H1 (cell line): Measurements from ENCODE around the gene CES3. TPM values are rescaled to one million over a fixed set of nuclear protein-coding genes. Genes with fewer than 3 reads are reported as not detected.

ENCODE experiments used
- CTCF ChIA-PET: fragments of 300-600 bp; sonication (Branson Sonifier 250); formaldehyde crosslinking; loops from one replicate; lab custom pipeline; 2021; ENCODE audit not compliant: partially characterized antibody; lab: Charles Lee
- POLR2A ChIA-PET: fragments of 300-600 bp; sonication (Branson Sonifier 250); formaldehyde crosslinking; loops from one replicate; lab custom pipeline; 2021; ENCODE audit warnings: inconsistent platforms; ENCODE audit not compliant: partially characterized antibody; lab: Charles Lee
- DNase-seq, 2 experiments: peaks; one replicate each; pipeline versions ENCODE4 v3.0.0 to v3.0.0-alpha.2; 2010 to 2022; ENCODE audit warnings: low spot score in 2 of 2, low read depth in 1 of 2, mixed read lengths in 1 of 2
- FAIRE-seq: peaks from 2 replicates; lab custom pipeline; 2011; peaks lifted over from hg19 to GRCh38; lab: Jason Lieb, UNC
- H2AFZ ChIP-seq: 2 replicates; pipeline ENCODE4 v1.8.1; 2012; ENCODE audit warnings: low read length, inconsistent platforms
- H2AK5ac ChIP-seq: 2 replicates; pipeline ENCODE4 v1.6.1; 2013; ENCODE audit warnings: low read depth, low read length
- H2BK120ac ChIP-seq: replicated peaks from 2 replicates; pipeline ENCODE3; 2013; ENCODE audit warnings: low read depth, low read length, inconsistent platforms
- H2BK12ac ChIP-seq: 2 replicates; pipeline ENCODE4 v1.6.1; 2013; ENCODE audit warnings: low read depth, low read length
- H2BK15ac ChIP-seq: 2 replicates; pipeline ENCODE4 v1.6.1; 2013; ENCODE audit warnings: low read length
- H2BK20ac ChIP-seq: 2 replicates; pipeline ENCODE4 v1.6.1; 2013; ENCODE audit warnings: low read length
- H2BK5ac ChIP-seq: 2 replicates; pipeline ENCODE4 v1.6.1; 2013; ENCODE audit warnings: low read depth, low read length
- H3K14ac ChIP-seq: 2 replicates; pipeline ENCODE4 v1.6.1; 2013; ENCODE audit warnings: inconsistent platforms; ENCODE audit not compliant: insufficient read length
- H3K18ac ChIP-seq: 2 replicates; pipeline ENCODE4 v1.6.1; 2013; ENCODE audit warnings: low read length; ENCODE audit errors: extremely low read depth
- H3K23ac ChIP-seq: 2 replicates; pipeline ENCODE4 v1.6.1; 2013; ENCODE audit warnings: inconsistent platforms; ENCODE audit not compliant: insufficient read length
- H3K23me2 ChIP-seq: 2 replicates; pipeline ENCODE4 v1.6.1; 2013; ENCODE audit warnings: low read depth, low read length
- H3K27ac ChIP-seq: 2 replicates; pipeline ENCODE4 v1.6.1; 2011; ENCODE audit warnings: low read depth, low read length, inconsistent platforms
- H3K27me3 ChIP-seq, 4 experiments: replicated peaks in 1 of 4; 1 replicate in 1 of 4; 2 replicates in 3 of 4; pipeline versions ENCODE4 v1.6.1 to v1.8.1; 2011 to 2013; ENCODE audit warnings: low read length in 3 of 4, mild to moderate bottlenecking in 3 of 4, inconsistent platforms in 2 of 4, mixed read lengths in 2 of 4, moderate library complexity in 1 of 4; ENCODE audit not compliant: control insufficient read depth in 3 of 4, insufficient read depth in 3 of 4; ENCODE audit errors: extremely low read depth in 1 of 4
- H3K36me3 ChIP-seq, 4 experiments: 2 replicates each; pipeline versions ENCODE4 v1.6.1 to v1.8.1; 2011 to 2013; ENCODE audit warnings: mild to moderate bottlenecking in 4 of 4, low read length in 3 of 4, moderate library complexity in 2 of 4, control low read depth in 1 of 4, inconsistent platforms in 1 of 4; ENCODE audit not compliant: insufficient read depth in 4 of 4, control insufficient read depth in 2 of 4
- H3K4ac ChIP-seq: replicated peaks from 2 replicates; pipeline ENCODE3; 2013; ENCODE audit warnings: low read length, low read depth, mixed read lengths, inconsistent platforms; ENCODE audit not compliant: insufficient read length
- H3K4me1 ChIP-seq, 4 experiments: replicated peaks in 1 of 4; 1 replicate in 1 of 4; 2 replicates in 3 of 4; pipeline versions ENCODE4 v1.6.1 to v1.8.1; 2011 to 2013; ENCODE audit warnings: low read length in 3 of 4, inconsistent platforms in 2 of 4, mixed read lengths in 1 of 4; ENCODE audit not compliant: insufficient read depth in 4 of 4, control insufficient read depth in 3 of 4
- H3K4me2 ChIP-seq, 2 experiments: 2 replicates each; pipeline versions ENCODE4 v1.6.1 to v1.8.1; 2011 to 2013; ENCODE audit warnings: low read depth in 2 of 2, low read length in 2 of 2, control low read depth in 1 of 2, inconsistent platforms in 1 of 2, mild to moderate bottlenecking in 1 of 2; ENCODE audit not compliant: insufficient read depth in 1 of 2
- H3K4me3 ChIP-seq, 4 experiments: fragments of 200-600, 300-600 bp in 1 of 4; sonication (generic), shearing (Covaris generic), sonication (Bioruptor Twin) in 1 of 4; 2 replicates each; pipeline versions ENCODE4 v1.5.1 to v1.8.1; 2011 to 2016; ENCODE audit warnings: low read length in 4 of 4, low read depth in 3 of 4, control low read depth in 2 of 4, inconsistent platforms in 2 of 4, mild to moderate bottlenecking in 2 of 4, mixed read lengths in 1 of 4, moderate library complexity in 1 of 4; ENCODE audit not compliant: insufficient read depth in 2 of 4; ENCODE audit errors: extremely low read depth in 1 of 4
- H3K56ac ChIP-seq: replicated peaks from 2 replicates; pipeline ENCODE3; 2013; ENCODE audit warnings: low read depth, mild to moderate bottlenecking, mixed read lengths, low read length, inconsistent platforms; ENCODE audit not compliant: insufficient read length
- H3K79me1 ChIP-seq: 2 replicates; pipeline ENCODE4 v1.6.1; 2013; ENCODE audit warnings: low read depth, low read length, control low read depth
- H3K79me2 ChIP-seq, 2 experiments: 2 replicates each; pipeline versions ENCODE4 v1.6.1 to v1.8.1; 2012 to 2013; ENCODE audit warnings: low read length in 2 of 2, mild to moderate bottlenecking in 2 of 2, inconsistent platforms in 1 of 2; ENCODE audit not compliant: insufficient read depth in 2 of 2, control insufficient read depth in 1 of 2
- H3K9ac ChIP-seq, 4 experiments: replicated peaks in 1 of 4; 1 replicate in 1 of 4; 2 replicates in 3 of 4; pipeline versions ENCODE4 v1.6.1 to v1.8.1; 2011 to 2013; ENCODE audit warnings: low read depth in 3 of 4, low read length in 3 of 4, control low read depth in 2 of 4, mild to moderate bottlenecking in 2 of 4, moderate library complexity in 2 of 4, inconsistent platforms in 1 of 4; ENCODE audit errors: extremely low read depth in 1 of 4
- H3K9me3 ChIP-seq, 2 experiments: 2 replicates each; pipeline versions ENCODE4 v1.6.1 to v1.8.1; 2012 to 2013; ENCODE audit warnings: mild to moderate bottlenecking in 2 of 2, moderate library complexity in 2 of 2, control low read depth in 1 of 2, inconsistent platforms in 1 of 2, low read depth in 1 of 2, low read length in 1 of 2, mixed read lengths in 1 of 2; ENCODE audit not compliant: insufficient read depth in 2 of 2
- H4K20me1 ChIP-seq, 2 experiments: replicated peaks in 1 of 2; 2 replicates each; pipeline versions ENCODE3 to v1.8.1; 2011 to 2013; ENCODE audit warnings: inconsistent platforms in 2 of 2, low read length in 2 of 2, mild to moderate bottlenecking in 1 of 2; ENCODE audit not compliant: insufficient read depth in 2 of 2, control insufficient read depth in 1 of 2
- H4K5ac ChIP-seq: 2 replicates; pipeline ENCODE4 v1.6.1; 2013; ENCODE audit warnings: low read length, low read depth, mixed read lengths, inconsistent platforms; ENCODE audit not compliant: insufficient read length
- H4K8ac ChIP-seq: 2 replicates; pipeline ENCODE4 v1.8.0; 2013; ENCODE audit warnings: mild to moderate bottlenecking, moderate library complexity, low read length, inconsistent platforms; ENCODE audit not compliant: insufficient read depth; ENCODE audit errors: extremely low read depth
- H4K91ac ChIP-seq: replicated peaks from 2 replicates; pipeline ENCODE3; 2013; ENCODE audit warnings: low read length, mixed read lengths, inconsistent platforms; ENCODE audit not compliant: insufficient read length
- MAFK ChIP-seq: IDR thresholded peaks from 2 replicates; pipeline ENCODE4 v1.6.1; 2012; ENCODE audit warnings: low read depth, mild to moderate bottlenecking, improper control_type of control experiment, low read length
- TCF12 ChIP-seq: IDR thresholded peaks from 2 replicates; pipeline ENCODE4 v1.6.1; 2011; ENCODE audit warnings: low read depth, mild to moderate bottlenecking, low read length
- WGBS, 2 experiments: shearing (Covaris generic) in 1 of 2; methylation state at CpG; one replicate each; pipeline versions ENCODE4 v1.1.6 to v1.1.7; 2013 to 2015; ENCODE audit warnings: low lambda C conversion rate in 2 of 2, mixed read lengths in 2 of 2, inconsistent platforms in 1 of 2, low coverage in 1 of 2, missing lambda C conversion rate in 1 of 2; ENCODE audit not compliant: insufficient replicate concordance in 2 of 2, insufficient coverage in 1 of 2, insufficient read length in 1 of 2; ENCODE audit errors: extremely low coverage in 1 of 2, missing lambda C conversion rate in 1 of 2; 5-methylcytosine and 5-hydroxymethylcytosine counted together
- long read RNA-seq, 2 experiments: library from RNA in 1 of 2; library from capped mRNA in 1 of 2; stranded (forward); transcript quantifications; one replicate each; pipeline ENCODE4 v2.0.0, GENCODE V29; 2021; ENCODE audit warnings: inconsistent platforms in 1 of 2
- polyA minus RNA-seq, 3 experiments: library from RNA; depleted of rRNA, polyadenylated mRNA; stranded (reverse); fragments of >200 nt; gene quantifications; 1 replicate in 2 of 3; 2 replicates in 1 of 3; pipeline ENCODE4 v1.2.3, GENCODE V29; 2011
- polyA plus RNA-seq, 7 experiments: library from polyadenylated mRNA; depleted of rRNA in 3 of 7; stranded (reverse) in 5 of 7; unstranded in 2 of 7; fragments of >200 nt in 5 of 7; fragments of 200-250 nt in 2 of 7; gene quantifications; 1 replicate in 5 of 7; 2 replicates in 1 of 7; 4 replicates in 1 of 7; pipeline versions ENCODE4 v1.2.1 to v1.2.3, GENCODE V29; 2011 to 2013; ENCODE audit warnings: missing spikeins in 2 of 7, mixed read lengths in 2 of 7
- total RNA-seq: library from RNA; stranded (reverse); fragmentation: NEBNext Ultra II Directional; extraction: Animal tissue kit (Norgen Biotek cat#: 25700); gene quantifications from 2 replicates; pipeline ENCODE4 v1.2.1, GENCODE V29; 2021
- TF ChIP-seq, protein P1 (sequence below): IDR thresholded peaks from 2 replicates; pipeline ENCODE4 v1.6.1; 2012; ENCODE audit warnings: inconsistent platforms
- TF ChIP-seq, protein P2 (sequence below), 3 experiments: IDR thresholded peaks; 1 replicate in 2 of 3; 2 replicates in 1 of 3; pipeline versions ENCODE4 v1.5.1 to v1.6.1; 2011; ENCODE audit warnings: low read length in 3 of 3, mild to moderate bottlenecking in 3 of 3, inconsistent platforms in 2 of 3, low read depth in 1 of 3, moderate library complexity in 1 of 3; ENCODE audit not compliant: insufficient read depth in 1 of 3; ENCODE audit errors: control extremely low read depth in 1 of 3

Gene CES3, protein sequence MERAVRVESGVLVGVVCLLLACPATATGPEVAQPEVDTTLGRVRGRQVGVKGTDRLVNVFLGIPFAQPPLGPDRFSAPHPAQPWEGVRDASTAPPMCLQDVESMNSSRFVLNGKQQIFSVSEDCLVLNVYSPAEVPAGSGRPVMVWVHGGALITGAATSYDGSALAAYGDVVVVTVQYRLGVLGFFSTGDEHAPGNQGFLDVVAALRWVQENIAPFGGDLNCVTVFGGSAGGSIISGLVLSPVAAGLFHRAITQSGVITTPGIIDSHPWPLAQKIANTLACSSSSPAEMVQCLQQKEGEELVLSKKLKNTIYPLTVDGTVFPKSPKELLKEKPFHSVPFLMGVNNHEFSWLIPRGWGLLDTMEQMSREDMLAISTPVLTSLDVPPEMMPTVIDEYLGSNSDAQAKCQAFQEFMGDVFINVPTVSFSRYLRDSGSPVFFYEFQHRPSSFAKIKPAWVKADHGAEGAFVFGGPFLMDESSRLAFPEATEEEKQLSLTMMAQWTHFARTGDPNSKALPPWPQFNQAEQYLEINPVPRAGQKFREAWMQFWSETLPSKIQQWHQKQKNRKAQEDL
- 1.6 and 1.7 TPM in 2 replicates for total RNA-seq
- 2.2 and 2.8 TPM in 2 replicates for polyA plus RNA-seq (2011; rRNA removed)
- polyA plus RNA-seq (2011; cell fraction: cytosol; rRNA removed): 3.4 TPM
- polyA plus RNA-seq (2011; cell fraction: nucleus; rRNA removed): 13.2 TPM
- 1.1 to 3.7 TPM (median 2.0 TPM) in 4 replicates for polyA plus RNA-seq (2012, experiment 1 of 2)
- 0.67 TPM for polyA plus RNA-seq (2012, experiment 2 of 2)
- 1.7 TPM for polyA plus RNA-seq (2013, experiment 1 of 2)
- 1.3 TPM for polyA plus RNA-seq (2013, experiment 2 of 2)
- 2.4 and 2.9 TPM in 2 replicates for polyA minus RNA-seq (2011; rRNA and poly(A)+ RNA removed)
- polyA minus RNA-seq (2011; cell fraction: cytosol; rRNA and poly(A)+ RNA removed): 0.59 TPM
- 12.5 TPM for polyA minus RNA-seq (2011; cell fraction: nucleus; rRNA and poly(A)+ RNA removed)
- long read RNA-seq, experiment 1: 0 reads
- long read RNA-seq, experiment 2: 0 reads

DNA sequence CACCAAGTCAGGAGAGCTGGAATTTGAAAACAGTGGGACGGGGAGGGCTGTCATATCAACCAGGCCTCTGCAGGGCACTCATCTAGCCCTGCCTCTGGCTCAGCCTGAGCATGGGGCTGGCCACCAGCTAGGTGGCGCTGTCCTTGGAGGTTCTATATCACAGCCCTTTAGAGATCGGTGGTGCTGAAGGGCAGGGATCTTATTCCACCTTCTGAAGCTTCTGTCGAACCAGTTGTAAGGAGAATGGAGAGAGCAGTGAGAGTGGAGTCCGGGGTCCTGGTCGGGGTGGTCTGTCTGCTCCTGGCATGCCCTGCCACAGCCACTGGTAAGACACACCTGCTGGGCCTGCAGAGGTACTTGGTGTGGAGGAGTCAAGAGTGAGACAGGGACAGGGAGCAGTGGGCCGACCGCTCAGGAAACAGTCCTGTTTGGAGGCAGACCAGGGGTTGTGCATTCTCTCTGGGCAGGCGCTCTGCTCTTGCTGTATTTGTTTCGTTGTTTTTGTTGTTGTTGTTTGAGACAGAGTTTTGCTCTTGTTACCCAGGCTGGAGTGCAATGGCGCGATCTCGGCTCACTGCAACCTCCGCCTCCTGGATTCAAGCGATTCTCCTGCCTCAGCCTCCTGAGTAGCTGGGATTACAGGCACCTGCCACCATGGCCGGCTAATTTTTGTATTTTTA, at the start of gene CES3:
TSS of gene CES3 (plus strand) at position 202 of the 680 bp plus-strand sequence. CDS start at position 244, 42 bp downstream.
- Histone ChIP-seq H3K27ac (no peak within 1 kb of the TSS), H3K27me3 (no peaks in the 10 kb centered on the region), H3K4me3 (peak within 1 kb of the TSS; percentile 8 to 50 (median 24); a peak in 6 of 8 replicates), H2AK5ac (no peak within 1 kb of the TSS), H3K36me3 (no peaks in the 10 kb centered on the region), H2BK12ac (no peak within 1 kb of the TSS), H3K9me3 (no peaks in the 10 kb centered on the region), H3K18ac (no peak within 1 kb of the TSS), H2BK5ac (no peak within 1 kb of the TSS), H3K4me2 (peak within 1 kb of the TSS; percentile 35 to 57; a peak in 3 of 4 replicates), H3K4ac (no peak within 1 kb of the TSS), H3K23ac (no peak within 1 kb of the TSS), H3K79me1 (no peaks in the 10 kb centered on the region), H4K20me1 (peaks cover 0 to 1% of the 10 kb centered on the region in 2 experiments), H4K5ac (no peak within 1 kb of the TSS), H3K9ac (peak within 1 kb of the TSS in 1 of 4 experiments; percentile 20; a peak in 1 of 7 replicates), H3K14ac (no peak within 1 kb of the TSS), H2AFZ (peak within 1 kb of the TSS; percentile 94), H3K56ac (no peak within 1 kb of the TSS), H3K23me2 (no peaks in the 10 kb centered on the region; the same call in 1 of the 2 replicates), H2BK120ac (no peak within 1 kb of the TSS), H4K8ac (0 out of 2 replicates have a peak within 1 kb of the TSS, but pooled peaks have one; percentile 75), H2BK20ac (no peak within 1 kb of the TSS), H2BK15ac (no peak within 1 kb of the TSS), H3K79me2 (no peaks in the 10 kb centered on the region), H4K91ac (no peak within 1 kb of the TSS), H3K4me1 (peaks cover 0 to 3% (median under 1%) of the 10 kb centered on the region in 4 experiments; a peak in 3 of 7 replicates)
- ChIA-PET POLR2A (interaction anchor here (0.6 to 1.7 kb wide), 2 partner anchors 12 to 148 kb away, joined by 3 to 6 read pairs; no protein-coding TSS in a partner anchor), CTCF (interaction anchor here (0.6 to 12.2 kb wide), 37 partner anchors 8 to 616 kb away, joined by 3 to 130 read pairs (median 4); partner anchors contain the start of genes B3GNT9, CDH16, CES4A and EXOC3L1)
- peak; percentile 81 for FAIRE-seq
- WGBS, 2 experiments: 52% methylated on average over 13 of the region's 16 CpGs; no CpG with 5 or more reads in 1 of the 2 experiments
- DNase-seq: peak; percentile 79 to 87
- TF ChIP-seq, protein P1, sequence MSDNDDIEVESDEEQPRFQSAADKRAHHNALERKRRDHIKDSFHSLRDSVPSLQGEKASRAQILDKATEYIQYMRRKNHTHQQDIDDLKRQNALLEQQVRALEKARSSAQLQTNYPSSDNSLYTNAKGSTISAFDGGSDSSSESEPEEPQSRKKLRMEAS: peak; percentile 38; the same call in 1 of the 2 replicates
- TF ChIP-seq, protein P2, sequence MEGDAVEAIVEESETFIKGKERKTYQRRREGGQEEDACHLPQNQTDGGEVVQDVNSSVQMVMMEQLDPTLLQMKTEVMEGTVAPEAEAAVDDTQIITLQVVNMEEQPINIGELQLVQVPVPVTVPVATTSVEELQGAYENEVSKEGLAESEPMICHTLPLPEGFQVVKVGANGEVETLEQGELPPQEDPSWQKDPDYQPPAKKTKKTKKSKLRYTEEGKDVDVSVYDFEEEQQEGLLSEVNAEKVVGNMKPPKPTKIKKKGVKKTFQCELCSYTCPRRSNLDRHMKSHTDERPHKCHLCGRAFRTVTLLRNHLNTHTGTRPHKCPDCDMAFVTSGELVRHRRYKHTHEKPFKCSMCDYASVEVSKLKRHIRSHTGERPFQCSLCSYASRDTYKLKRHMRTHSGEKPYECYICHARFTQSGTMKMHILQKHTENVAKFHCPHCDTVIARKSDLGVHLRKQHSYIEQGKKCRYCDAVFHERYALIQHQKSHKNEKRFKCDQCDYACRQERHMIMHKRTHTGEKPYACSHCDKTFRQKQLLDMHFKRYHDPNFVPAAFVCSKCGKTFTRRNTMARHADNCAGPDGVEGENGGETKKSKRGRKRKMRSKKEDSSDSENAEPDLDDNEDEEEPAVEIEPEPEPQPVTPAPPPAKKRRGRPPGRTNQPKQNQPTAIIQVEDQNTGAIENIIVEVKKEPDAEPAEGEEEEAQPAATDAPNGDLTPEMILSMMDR (IDR thresholded peaks at IDR 0.05; ENCODE audit: control extremely low read depth in 1 of 3, insufficient read depth in 1 of 3, low read depth in 1 of 3, low read length in 3 of 3): peak; percentile 97 to 99 (median 99)
- TF ChIP-seq TCF12: no peak
- TF ChIP-seq MAFK: no peak
